Endometrium (tissue), 2 donors: ENCODE measurements around the gene GUK1.

Source experiments
- FAIRE-seq: peaks from 2 replicates; lab custom pipeline; 2012; peaks lifted over from hg19 to GRCh38; lab: Jason Lieb, UNC
- donor health status: control.
- donor health status: control.

GUK1 gene

DNA sequence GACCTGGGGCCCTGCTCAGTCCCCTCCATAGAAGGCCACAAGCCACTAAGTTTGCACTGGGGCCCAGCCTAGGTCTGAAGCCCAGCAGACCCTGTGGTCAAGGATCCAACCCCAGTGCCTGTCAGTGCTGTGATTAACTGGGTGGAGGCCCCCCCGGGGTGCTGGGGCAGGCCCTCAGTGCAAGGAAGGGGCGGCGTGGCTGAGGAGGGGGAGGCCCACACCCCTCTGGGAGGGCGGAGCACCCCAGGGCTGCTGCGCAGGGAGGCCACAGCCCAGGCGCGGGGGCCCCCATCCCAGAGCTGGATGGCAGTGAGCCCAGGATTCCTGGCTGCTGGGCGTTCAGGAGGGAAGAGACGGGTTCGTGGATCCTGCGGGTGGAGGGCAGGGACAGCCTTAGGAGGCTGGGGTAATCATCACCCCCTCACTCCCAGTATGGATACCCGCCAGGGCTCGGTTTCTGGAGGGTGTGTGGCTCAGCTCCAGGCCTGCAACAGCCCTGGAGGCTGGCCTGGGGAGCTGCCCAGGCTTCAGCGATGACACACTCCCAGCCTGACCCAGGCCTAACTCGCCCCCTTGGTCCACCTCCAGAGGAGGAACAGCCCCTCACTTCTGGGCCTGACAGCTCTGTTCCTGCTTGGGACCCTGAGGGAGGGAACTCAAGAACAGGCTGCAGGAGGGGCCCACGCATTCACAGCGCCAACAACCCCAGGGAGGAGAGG is 10.5 kb downstream of the GUK1 start:
- FAIRE-seq = no peak

DNA sequence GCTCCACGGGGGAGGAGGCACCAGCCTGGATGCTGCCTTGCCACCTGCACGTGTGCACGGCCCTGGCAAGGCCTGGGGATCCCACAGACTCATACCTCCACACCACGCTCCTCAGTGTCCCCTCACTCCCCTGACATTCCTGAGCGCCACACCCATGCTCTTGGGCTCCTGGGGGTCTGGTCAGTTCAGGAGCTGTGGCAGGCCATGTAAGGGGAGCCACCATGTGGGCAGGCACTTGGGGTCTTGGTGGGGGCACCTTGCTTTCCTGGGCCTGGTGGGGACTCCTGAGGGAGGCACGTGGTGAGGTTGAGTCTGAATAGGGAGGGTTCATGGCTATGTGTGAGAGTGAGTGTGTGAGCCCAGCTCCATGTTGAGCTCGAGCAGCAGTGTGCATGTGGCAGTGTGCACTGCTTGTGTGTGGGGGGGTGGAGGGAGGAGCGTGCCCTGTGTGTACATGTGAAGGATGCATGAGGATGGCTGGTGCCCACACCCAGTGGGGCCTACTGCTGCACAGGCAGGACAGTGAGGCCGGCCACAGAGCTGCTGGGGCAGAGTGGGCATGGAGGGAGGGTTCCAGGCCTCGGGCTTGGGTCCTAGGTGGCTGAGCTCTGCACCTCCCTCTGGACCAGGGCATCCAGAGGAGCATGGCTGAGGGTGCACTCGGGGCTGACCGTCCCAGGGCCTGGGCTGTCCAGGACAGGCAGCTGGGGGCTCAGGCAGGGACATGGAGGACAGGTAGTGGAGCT is 11.3 kb downstream of the GUK1 start:
- FAIRE-seq = no peak

- FAIRE-seq = no peak
Measured at GRCh38 chr1:228152097-228152917, 12.2 kb downstream of the GUK1 start.

GRCh38 chr1:228152918-228153258 is 12.8 kb downstream of the GUK1 start:
- FAIRE-seq = no peak

DNA sequence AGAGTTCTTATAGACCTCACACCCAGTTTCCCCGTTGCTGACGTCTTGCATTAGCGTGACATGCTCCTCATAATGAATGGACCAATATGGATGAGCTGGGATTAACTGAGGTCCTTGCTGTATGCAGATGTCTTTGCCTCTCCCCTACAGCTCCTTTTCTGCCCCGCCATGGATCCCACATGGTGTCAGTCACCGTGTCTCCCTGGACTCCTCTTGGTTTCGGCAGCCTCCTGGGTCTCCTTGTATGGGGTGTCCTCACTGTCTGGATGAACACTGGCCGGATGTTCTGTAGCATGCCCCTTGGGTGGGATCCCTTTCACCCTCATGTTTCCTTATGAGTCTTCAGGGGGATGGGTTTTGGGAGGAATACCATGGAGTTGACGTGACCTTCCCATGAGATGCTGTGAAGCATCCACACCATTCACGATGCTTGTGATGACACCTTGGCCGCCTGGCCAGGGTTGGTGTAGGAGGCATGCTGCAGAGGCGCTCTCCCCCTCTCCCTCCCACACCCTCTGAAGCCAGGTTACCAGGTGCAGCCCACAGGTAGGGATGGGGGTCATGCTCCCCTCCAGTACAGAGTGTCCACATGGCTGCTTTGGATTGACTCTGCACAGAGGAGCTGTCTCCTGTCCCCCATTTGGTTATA is 14.1 kb downstream of the GUK1 start:
- FAIRE-seq = no peak

GRCh38 chr1:228154670-228155571 is 14.8 kb downstream of the GUK1 start:
- FAIRE-seq = no peak

DNA sequence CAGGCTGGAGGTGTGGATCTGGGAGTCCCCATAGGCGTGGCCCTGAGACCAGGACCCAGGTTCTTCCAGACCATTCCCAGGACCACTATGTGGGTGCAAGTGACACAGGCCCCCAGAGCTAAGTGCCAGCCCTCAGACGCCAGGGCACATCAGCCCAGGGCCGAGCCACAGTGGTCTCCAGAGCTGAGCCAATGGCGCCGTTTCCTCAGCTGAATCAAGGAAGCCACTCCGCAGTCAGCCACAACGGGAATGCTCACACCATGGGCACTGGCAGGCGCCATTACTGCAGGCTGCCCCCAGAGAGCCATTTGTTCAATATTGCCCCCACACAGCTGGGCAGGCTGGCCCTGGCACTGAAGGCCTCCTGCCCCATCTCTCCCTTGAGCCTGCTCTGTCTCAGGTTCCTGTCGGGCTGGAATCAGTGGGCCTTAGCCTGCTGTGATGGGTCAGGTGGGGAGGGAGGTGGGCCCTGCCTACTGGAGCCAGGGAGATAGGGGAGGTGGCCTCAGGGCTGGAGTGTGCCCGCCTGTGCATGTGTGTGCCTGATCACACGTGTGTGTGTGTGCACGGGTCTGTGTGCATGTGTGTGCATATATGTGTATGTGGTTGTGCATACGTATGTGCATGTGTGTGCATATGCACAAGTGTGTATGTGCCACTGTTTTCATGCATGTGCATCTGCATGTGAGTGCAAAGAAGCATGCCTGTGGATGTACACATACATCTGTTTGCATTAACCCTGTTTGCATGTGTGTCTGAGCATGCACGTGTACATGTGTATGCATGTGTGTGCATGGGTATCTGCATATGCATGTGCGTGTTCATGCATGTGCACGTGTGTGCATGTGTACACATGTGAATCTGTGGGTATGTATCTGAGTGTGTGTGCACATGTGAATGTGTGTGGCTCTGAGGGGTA is 15.8 kb downstream of the GUK1 start:
- FAIRE-seq = no peak

- no peak for FAIRE-seq
Measured at GRCh38 chr1:228156515-228156881, 16.4 kb downstream of the GUK1 start.

GRCh38 chr1:228156941-228157728 is 17.1 kb downstream of the GUK1 start:
- FAIRE-seq = no peak

DNA sequence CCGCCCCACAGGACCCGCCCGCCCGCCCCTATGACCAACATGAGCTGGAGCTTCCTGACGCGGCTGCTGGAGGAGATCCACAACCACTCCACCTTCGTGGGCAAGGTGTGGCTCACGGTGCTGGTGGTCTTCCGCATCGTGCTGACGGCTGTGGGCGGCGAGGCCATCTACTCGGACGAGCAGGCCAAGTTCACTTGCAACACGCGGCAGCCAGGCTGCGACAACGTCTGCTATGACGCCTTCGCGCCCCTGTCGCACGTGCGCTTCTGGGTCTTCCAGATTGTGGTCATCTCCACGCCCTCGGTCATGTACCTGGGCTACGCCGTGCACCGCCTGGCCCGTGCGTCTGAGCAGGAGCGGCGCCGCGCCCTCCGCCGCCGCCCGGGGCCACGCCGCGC is 17.6 kb downstream of the GUK1 start:
- FAIRE-seq = no peak

GRCh38 chr1:228158151-228159007 is 18.3 kb downstream of the GUK1 start:
- no peak for FAIRE-seq

GRCh38 chr1:228159008-228159665 is 19.1 kb downstream of the GUK1 start:
- no peak for FAIRE-seq

DNA sequence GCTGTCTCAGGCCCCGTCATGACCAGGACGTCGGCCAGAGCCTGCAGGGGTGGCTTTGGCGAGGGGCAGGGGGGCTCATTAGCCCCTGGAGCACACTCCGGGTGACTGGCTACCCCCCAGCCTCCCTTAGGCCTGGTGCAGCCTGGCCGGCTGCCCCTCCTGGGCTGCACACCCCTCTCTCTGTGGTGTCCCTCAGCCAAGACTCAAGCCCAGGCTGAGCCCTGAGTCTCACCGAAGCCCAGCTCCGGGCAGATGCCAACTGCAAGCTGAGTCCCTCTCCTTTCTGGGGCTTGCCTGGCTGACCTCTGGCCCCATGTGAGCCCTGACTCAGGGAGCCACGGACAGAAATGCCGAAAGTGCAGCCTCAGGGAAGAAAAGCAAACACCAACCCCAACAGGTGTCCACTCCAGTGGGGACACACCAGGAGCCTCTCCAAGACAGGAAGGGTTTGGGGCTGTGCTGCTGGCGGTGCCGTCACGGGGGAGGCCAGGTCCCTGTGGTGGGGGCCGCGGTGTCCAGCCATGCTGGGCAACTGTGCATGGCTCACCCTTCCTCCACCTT is 20.2 kb downstream of the GUK1 start:
- FAIRE-seq = no peak

GRCh38 chr1:228161362-228161761 is 21.3 kb downstream of the GUK1 start:
- FAIRE-seq = no peak

DNA sequence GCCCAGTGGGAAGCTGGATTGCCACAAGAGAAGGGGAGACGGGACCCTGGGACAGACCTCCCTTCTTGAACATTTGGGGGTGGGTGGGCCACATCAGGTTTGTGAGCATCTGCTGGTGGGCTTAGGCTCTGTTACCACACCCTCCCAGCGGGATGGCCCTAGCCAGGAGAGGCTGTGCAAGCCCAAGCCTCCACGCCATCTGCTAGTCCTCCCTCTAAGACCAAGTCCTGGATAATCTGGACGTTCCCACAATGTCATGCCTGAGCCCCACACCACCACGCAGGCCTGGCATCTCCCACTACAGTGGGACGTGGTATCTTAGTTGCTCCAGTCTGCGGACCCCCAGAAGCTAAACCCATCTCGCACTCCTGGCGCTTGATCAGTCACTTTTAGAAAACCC is 21.8 kb downstream of the GUK1 start:
- FAIRE-seq = no peak

DNA sequence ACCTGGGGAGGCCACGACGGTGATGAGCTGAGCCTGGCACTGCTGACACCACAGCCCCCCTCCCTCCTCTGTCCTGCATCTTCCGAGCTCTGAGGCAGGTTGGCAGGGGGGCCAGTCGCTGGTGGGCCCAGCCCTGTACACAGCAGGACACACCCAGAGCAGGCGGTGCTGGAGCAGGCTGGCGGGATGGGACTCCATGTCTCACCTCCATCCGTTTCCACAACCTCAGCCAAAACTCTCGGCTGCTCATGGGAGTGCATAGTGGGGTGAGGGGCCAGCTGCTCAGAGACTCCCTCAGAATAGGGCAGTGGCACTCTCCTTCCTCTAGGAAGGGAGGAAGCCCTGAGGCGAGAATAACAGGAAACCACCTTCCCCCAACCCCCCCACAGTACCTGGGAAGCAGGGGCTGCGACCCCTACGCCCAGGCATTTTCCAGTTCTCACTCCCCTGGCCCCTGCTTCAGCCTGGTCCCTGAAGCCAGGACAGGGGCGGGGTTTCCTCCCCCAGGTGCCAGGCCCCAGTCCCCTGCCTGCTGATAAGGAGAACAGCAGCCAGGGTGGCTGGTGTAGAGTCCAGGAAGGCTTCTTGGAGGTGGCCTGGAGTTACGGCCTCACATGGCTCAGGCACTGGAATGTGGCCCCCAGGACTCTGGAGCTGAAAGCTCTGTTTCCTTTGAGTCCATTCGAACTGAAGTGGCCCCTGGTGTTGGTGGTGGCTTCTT is 22.4 kb downstream of the GUK1 start:
- FAIRE-seq = no peak
